Immature natural killer cell (primary cell): Measurements from ENCODE around the gene FHIT. TPM values are rescaled to one million over a fixed set of nuclear protein-coding genes. Genes with fewer than 3 reads are reported as not detected.
A peak's percentile ranks its signal among the peaks of the same experiment; 100 is the strongest.

Source experiments
- DNase-seq, 3 donors: peaks; one replicate each; pipeline ENCODE4 v3.0.0; 2022; ENCODE audit warnings: mixed read lengths in 1 of 3
- H3K27ac Mint-ChIP-seq, 6 donors: one replicate each; pipeline ENCODE4 v1.8.0; 2020; ENCODE audit warnings: mixed read lengths in 6 of 6, mild to moderate bottlenecking in 5 of 6, inconsistent platforms in 4 of 6, moderate library complexity in 3 of 6
- H3K27me3 Mint-ChIP-seq, 3 donors: one replicate each; pipeline ENCODE4 v1.8.0; 2020 to 2021; ENCODE audit warnings: low read depth in 3 of 3, mild to moderate bottlenecking in 3 of 3, mixed read lengths in 3 of 3, moderate library complexity in 3 of 3, inconsistent platforms in 1 of 3
- H3K36me3 Mint-ChIP-seq, 3 donors: one replicate each; pipeline ENCODE4 v1.8.0; 2020; ENCODE audit warnings: mixed read lengths in 3 of 3, inconsistent platforms in 2 of 3, mild to moderate bottlenecking in 2 of 3
- H3K4me1 Mint-ChIP-seq, 2 donors: one replicate each; pipeline ENCODE4 v1.8.0; 2020; ENCODE audit warnings: inconsistent platforms in 2 of 2, mild to moderate bottlenecking in 2 of 2, mixed read lengths in 2 of 2, moderate library complexity in 1 of 2
- H3K4me3 Mint-ChIP-seq, 5 donors: one replicate each; pipeline ENCODE4 v1.8.0; 2020; ENCODE audit warnings: mild to moderate bottlenecking in 5 of 5, mixed read lengths in 5 of 5, inconsistent platforms in 3 of 5, moderate library complexity in 3 of 5
- H3K9me3 Mint-ChIP-seq, 6 donors: one replicate each; pipeline ENCODE4 v1.8.0; 2020; ENCODE audit warnings: mild to moderate bottlenecking in 6 of 6, mixed read lengths in 6 of 6, inconsistent platforms in 4 of 6, moderate library complexity in 3 of 6
- polyA plus RNA-seq, 3 donors: library from polyadenylated mRNA; unstranded; fragments of 300-500 nt; fragmentation: Illumina TruSeq; gene quantifications; one replicate each; pipeline ENCODE4 v1.2.3, GENCODE V29; 2021

FHIT gene
- polyA plus RNA-seq, 3 donors from 2014 or later: 2.5 to 8.8 (median 3.9) TPM

DNA sequence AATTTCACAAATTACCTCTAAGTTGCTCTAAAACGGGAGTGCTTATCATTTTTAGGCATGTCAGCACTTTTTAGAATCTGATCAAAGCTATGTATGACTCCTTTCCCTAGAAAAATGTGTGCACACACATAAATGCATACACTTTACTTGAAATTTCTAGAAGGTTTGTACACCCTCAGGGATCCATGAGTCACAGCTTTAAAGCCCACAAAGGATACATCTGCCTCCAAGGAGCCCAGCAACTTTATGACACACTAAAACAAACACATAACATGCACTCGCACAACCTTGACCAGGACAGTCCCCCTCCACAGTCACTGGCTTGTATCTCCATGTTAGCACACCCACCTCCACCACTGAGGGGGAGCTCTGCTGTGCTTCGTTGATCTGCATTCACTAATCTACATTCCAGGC, 1479.5 kb downstream of the FHIT start:
- Mint-ChIP-seq H3K9me3 (no peaks in the 10 kb centered on the region), H3K27ac (peak overlapping the region in 2 of 6 donors; percentile 10), H3K36me3 (peaks cover 0 to 9% (median 7%) of the 10 kb centered on the region in 3 donors), H3K4me3 (peak overlapping the region in 3 of 5 donors; percentile 26 to 67 (median 53)), H3K4me1 (peaks cover 41 to 65% of the 10 kb centered on the region in 2 donors), H3K27me3 (peaks cover 8 to 15% (median 9%) of the 10 kb centered on the region in 3 donors)
- DNase-seq: no peak

DNA sequence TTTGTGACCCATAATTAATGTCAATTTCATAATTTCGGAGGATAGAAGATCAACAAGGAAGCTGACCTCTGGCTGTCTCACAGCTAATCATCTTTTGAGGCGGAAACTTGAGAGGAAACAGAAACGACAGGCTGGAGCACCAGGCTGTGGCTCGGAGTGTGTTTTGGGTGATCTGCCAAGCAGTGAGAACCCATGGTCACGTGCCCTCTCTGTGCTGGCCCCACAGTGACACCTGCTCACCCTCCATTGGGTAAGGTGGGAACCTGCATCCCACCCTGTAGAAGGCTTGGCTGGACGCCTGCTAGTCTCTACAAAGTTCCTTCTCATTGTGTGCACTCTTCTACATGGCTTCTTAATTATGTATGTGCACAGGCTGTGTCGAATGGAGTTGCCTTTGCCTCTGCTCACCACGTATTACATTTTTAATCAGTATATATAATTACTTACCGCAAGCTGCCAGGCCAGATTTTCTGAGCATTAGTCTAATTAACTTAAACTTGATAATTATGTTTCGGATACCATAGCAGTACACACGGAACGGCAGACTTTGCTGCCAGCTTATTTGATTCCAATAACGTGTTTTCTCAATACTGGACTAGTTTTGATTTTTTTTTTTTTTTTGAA, 1482.0 kb downstream of the FHIT start:
- Mint-ChIP-seq H3K4me1 (peaks cover 32 to 40% of the 10 kb centered on the region in 2 donors), H3K27ac (no peak overlapping the region), H3K36me3 (peaks cover 0 to 7% (median 6%) of the 10 kb centered on the region in 3 donors), H3K9me3 (no peaks in the 10 kb centered on the region), H3K27me3 (peaks cover 8 to 13% (median 11%) of the 10 kb centered on the region in 3 donors), H3K4me3 (no peak overlapping the region)
- DNase-seq: no peak

DNA sequence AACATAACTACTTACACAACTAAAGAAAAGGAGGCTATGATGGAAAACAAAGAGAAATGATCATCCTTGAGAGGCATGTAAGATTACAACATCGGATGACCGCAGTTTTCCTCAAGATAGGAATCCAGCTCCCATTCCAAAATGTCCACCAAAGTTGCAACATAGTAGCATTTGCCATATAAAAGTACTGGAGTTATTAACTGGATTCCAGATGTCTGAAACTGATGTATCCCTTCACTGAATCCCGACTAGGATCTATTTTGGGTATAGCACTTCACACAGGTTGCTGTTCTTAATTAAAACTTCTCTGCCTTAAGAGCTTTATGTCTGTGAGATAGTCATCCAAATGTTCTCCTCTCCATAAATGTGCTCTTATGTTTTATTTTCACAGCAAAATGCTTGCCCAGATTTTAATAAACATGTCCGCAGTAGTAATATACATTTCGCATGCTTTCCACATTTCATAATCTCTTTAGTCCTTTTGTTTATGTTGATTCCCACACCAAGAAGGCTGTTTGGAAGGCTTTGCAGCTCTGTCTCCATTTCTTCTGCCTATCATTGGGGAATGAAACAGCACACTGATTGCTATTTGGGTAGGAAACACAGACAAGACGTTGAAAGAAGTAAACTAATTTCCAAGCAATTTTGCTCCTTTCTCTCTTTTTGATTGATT, 1484.9 kb downstream of the FHIT start:
- DNase-seq: no peak
- Mint-ChIP-seq H3K27ac (no peak overlapping the region), H3K4me3 (no peak overlapping the region)

DNA sequence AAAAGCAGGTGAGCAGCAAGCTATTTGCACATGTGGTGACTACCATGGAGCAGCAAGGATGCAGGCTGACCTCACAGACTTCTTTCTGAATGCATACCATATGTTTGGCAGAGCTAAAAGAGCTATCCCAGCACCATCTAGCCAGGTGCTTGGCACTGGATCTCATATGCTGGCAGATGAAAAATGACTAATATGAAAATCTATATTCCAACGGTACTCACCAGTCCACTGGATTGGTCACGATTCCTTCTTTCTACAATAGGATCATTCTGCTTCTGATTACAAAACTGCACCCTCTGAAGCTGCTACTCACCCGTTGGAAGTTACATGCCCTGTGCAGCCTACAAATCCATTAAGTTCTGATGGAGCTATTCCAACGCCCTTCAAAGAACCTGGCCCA, 1487.1 kb downstream of the FHIT start:
- H3K4me3 Mint-ChIP-seq: no peak overlapping the region
- no peak for DNase-seq
- no peak overlapping the region for H3K27ac Mint-ChIP-seq
- peaks cover 3 to 6% (median 4%) of the 10 kb centered on the region in 3 donors for H3K27me3 Mint-ChIP-seq
- H3K9me3 Mint-ChIP-seq: no peaks in the 10 kb centered on the region
- H3K4me1 Mint-ChIP-seq: peaks cover 10 to 11% of the 10 kb centered on the region in 2 donors
- H3K36me3 Mint-ChIP-seq: peaks cover 0 to 3% (median 0%) of the 10 kb centered on the region in 3 donors

More for the DNA sequence above, 1484.9 kb downstream of the FHIT start:
- Mint-ChIP-seq H3K36me3 (peaks cover 0 to 7% (median 5%) of the 10 kb centered on the region in 3 donors), H3K9me3 (no peaks in the 10 kb centered on the region), H3K4me1 (peaks cover 9 to 13% of the 10 kb centered on the region in 2 donors), H3K27me3 (peaks cover 6 to 11% (median 7%) of the 10 kb centered on the region in 3 donors)

DNA sequence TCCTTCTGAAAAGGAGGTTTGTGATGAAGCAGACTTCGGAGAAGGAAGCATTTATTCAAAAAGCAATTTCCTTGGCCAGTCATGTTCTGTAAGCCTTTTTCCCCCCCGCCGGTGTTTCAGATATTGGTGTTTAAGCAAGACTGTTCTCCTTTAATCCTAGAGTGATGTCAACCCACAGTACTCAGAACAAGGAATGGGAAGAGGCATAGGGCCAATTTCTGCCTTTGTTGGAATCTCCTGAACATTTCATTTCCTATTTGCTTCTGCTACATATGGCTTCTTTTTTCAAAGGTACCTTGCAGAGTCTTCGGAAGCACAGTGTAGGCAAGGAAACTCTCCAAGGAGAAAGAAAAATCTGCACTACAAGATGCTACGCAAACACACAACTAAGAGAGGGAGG, 1488.3 kb downstream of the FHIT start:
- Mint-ChIP-seq H3K36me3 (no peaks in the 10 kb centered on the region), H3K4me3 (no peak overlapping the region), H3K27me3 (peaks cover 3 to 4% (median 3%) of the 10 kb centered on the region in 3 donors), H3K27ac (no peak overlapping the region), H3K4me1 (peaks cover 18 to 23% of the 10 kb centered on the region in 2 donors), H3K9me3 (no peaks in the 10 kb centered on the region)
- no peak for DNase-seq

DNA sequence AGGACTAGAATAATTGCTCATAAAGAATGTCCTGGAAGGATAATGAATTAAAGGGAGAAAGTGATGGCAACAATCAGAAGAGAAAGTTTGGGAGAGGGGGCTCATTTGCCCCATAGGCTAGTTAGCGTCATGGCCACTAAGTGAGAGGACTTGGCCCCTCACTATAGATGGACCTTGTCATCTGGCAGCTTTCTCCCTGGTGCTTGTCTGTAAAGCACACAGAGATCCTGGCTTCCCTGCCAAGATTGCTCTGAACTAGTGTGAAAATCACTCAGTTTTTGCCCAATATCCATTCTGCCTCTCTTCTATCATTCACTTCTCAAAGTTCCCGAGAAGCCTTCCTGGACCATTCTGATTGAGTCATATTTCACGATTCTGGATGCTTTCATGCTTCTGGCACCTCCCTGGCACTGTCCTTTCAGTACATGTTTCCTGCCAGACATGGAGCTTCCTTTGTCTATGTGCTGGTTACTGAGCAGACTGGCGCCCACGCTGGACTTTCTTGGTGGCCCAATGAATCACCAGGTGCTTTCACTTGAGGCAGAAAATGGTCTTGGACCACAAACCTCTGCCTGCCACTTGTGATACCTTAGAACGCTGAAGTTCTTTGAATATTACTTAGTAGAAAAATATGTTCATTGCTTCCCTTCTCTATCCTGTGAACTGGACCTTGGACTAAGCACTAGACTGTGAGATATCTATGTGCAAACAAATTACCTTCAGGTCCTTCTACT, 1491.8 kb downstream of the FHIT start:
- peak overlapping the region in 2 of 5 donors; percentile 4 to 23 for H3K4me3 Mint-ChIP-seq
- H3K4me1 Mint-ChIP-seq: peaks cover 18 to 24% of the 10 kb centered on the region in 2 donors
- no peaks in the 10 kb centered on the region for H3K9me3 Mint-ChIP-seq
- no peaks in the 10 kb centered on the region for H3K36me3 Mint-ChIP-seq
- DNase-seq: peak; percentile 14 to 29 (median 26)
- peak overlapping the region in 3 of 6 donors; percentile 34 to 70 (median 43) for H3K27ac Mint-ChIP-seq
- peaks cover 0 to 2% (median 0%) of the 10 kb centered on the region in 3 donors for H3K27me3 Mint-ChIP-seq

DNA sequence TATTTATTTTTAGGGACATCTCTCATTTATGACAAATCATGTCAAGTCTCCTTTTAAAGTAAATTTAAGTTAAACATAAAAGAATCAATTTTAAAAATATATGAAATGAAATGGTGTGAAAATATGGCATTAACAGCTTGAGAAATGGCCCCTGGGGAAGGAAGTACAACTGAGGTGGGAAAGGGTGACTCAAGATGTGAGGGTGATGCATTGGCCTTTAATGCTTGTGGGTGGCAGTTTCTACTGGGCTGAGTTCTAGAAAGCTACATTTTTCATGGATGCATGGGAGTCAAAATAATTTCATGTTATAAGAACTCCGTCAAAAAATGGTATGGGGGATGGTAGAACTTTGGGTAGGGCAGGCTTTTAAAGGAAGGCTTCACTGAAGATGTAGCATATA, 1492.6 kb downstream of the FHIT start:
- Mint-ChIP-seq H3K27ac (peak overlapping the region in 2 of 6 donors; percentile 34 to 70), H3K27me3 (peaks cover 0 to 2% (median 0%) of the 10 kb centered on the region in 3 donors), H3K9me3 (no peaks in the 10 kb centered on the region), H3K4me1 (peaks cover 20 to 32% of the 10 kb centered on the region in 2 donors), H3K36me3 (no peaks in the 10 kb centered on the region), H3K4me3 (peak overlapping the region in 4 of 5 donors; percentile 0 to 37 (median 30))
- DNase-seq: no peak

DNA sequence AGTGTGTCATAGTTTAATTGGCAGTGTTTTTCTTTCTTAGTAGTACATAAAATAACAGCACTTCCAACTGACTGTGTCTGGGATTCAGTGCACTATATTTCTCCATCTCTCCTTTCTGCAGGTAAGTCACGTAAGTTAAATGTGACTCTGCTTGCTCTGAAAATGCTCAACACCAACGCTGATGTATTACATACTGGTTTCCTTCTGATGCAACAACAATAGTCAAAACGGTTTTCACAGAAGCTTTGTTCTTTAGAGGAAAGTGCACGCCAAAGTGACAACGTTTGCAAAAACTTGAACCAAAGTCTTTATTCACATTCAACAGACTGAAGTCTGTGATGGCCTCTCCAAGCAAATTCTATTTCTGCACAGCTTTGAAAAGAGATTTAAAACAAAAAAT, 1494.3 kb downstream of the FHIT start:
- Mint-ChIP-seq H3K27me3 (peaks cover 0 to 2% (median 0%) of the 10 kb centered on the region in 3 donors), H3K27ac (no peak overlapping the region), H3K36me3 (no peaks in the 10 kb centered on the region), H3K9me3 (no peaks in the 10 kb centered on the region), H3K4me3 (no peak overlapping the region), H3K4me1 (peaks cover 26 to 47% of the 10 kb centered on the region in 2 donors)
- no peak for DNase-seq

DNA sequence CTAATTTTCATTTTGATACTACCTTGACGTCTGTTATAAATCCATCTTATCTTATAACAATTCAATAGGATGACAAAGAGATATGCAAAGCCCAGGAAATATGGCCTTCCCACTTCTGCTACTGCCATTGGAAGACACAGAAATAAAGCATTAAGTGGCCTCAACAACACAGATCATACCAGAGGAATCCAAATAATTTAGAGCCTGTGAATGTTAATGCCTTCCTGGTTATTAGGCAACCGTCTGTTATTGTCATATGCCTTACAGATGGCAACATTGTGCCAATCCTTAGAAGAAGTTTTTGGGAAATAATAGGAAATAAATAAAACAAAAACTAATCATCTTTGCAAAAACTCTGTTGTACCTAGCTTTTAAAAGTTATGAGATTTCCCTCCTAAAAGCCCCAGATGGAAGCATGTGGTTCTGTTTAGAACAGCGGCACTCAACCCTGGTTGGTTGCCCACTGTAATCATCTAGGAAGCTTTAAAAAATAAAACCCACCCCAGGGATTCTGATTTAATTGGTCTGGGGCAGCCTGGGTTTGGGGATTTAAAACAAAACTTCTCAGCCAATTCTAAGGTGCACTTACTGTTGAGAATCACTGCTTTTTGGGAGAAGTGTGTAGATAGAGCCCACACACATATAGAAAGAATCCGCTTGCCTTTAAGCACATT, 1496.7 kb downstream of the FHIT start:
- no peaks in the 10 kb centered on the region for H3K9me3 Mint-ChIP-seq
- no peak overlapping the region for H3K4me3 Mint-ChIP-seq
- peaks cover 0 to 1% (median 0%) of the 10 kb centered on the region in 3 donors for H3K27me3 Mint-ChIP-seq
- H3K4me1 Mint-ChIP-seq: peaks cover 21 to 40% of the 10 kb centered on the region in 2 donors
- H3K36me3 Mint-ChIP-seq: no peaks in the 10 kb centered on the region
- H3K27ac Mint-ChIP-seq: no peak overlapping the region
- DNase-seq: no peak

DNA sequence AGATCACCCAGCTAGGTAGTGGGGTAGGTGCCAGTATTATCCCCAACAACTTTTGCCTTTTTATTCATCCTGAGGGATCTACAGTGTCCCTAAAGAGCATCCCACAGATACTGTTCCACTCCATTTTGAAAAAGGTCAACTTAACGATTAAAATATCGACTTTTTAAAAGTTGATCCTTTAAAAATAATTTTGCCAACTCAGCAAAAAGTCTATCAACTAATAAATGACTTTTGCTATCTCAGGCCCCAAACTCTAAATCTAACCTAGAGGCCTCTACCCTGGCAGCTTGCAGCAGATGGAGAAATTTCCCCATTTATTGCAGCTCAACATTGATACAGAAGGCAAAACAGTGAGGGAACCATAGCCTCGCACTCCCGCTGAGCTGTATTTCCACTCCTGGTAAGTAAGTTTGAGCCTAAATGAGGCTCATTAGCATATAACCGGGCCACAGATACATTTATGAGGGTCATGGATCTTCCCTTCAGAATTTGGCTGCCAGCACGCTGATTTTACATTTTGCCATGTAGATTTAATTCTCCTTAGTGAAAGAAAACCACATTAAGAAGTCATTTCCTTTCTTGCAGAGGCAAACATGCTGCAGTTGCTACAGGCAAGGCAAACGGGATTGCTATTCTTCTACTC, 1497.3 kb downstream of the FHIT start:
- Mint-ChIP-seq H3K36me3 (no peaks in the 10 kb centered on the region), H3K27ac (no peak overlapping the region), H3K4me3 (no peak overlapping the region), H3K9me3 (no peaks in the 10 kb centered on the region), H3K27me3 (peaks cover 0 to 1% (median 0%) of the 10 kb centered on the region in 3 donors), H3K4me1 (peaks cover 14 to 33% of the 10 kb centered on the region in 2 donors)
- DNase-seq: no peak

DNA sequence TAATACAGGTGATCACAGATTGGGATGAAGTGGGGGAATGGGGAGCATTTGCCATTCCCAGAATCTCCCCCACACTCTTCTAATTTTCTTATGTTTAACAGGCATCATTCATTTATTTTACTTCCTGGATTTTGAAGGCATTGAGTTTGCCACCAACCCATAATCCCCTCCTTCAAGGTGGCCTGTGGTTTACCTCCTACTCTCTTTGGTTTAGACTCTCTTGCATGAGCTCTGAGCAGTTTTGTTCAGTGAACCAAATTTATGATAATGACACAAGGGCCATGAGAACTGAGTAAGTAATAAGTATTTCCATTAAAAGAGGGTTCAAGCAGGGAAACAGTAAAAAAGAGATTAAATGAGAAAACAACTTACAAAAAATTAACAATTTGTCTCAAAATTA, 1498.3 kb downstream of the FHIT start:
- Mint-ChIP-seq H3K27me3 (peaks cover 0 to 2% (median 2%) of the 10 kb centered on the region in 3 donors), H3K9me3 (no peaks in the 10 kb centered on the region), H3K4me3 (no peak overlapping the region), H3K4me1 (peaks cover 8 to 23% of the 10 kb centered on the region in 2 donors), H3K36me3 (no peaks in the 10 kb centered on the region), H3K27ac (no peak overlapping the region)
- DNase-seq: no peak

DNA sequence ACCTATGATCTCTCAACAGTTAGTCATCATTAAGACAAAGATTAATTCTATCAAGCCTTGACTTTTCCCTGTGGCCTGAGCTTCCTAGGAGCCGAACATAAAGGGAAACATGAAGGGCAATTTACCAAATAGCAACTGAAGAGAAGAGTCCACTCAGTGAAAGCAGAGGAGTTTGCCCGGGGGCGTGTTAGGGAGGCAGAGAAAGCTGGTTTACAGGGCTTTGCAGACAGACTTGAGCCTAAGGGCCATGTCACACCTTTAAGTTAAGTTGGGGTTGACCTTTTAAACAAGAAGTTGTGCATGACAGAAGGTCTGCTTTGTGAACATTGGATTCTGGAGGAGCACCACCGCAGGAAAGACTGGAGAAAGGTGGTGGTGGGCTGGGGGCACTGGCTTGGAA, 1499.6 kb downstream of the FHIT start:
- peaks cover 8 to 23% of the 10 kb centered on the region in 2 donors for H3K4me1 Mint-ChIP-seq
- H3K27me3 Mint-ChIP-seq: peaks cover 0 to 2% (median 2%) of the 10 kb centered on the region in 3 donors
- no peaks in the 10 kb centered on the region for H3K36me3 Mint-ChIP-seq
- H3K4me3 Mint-ChIP-seq: no peak overlapping the region
- peak overlapping the region in 1 of 6 donors; percentile 51 for H3K27ac Mint-ChIP-seq
- DNase-seq: no peak
- H3K9me3 Mint-ChIP-seq: no peaks in the 10 kb centered on the region

DNA sequence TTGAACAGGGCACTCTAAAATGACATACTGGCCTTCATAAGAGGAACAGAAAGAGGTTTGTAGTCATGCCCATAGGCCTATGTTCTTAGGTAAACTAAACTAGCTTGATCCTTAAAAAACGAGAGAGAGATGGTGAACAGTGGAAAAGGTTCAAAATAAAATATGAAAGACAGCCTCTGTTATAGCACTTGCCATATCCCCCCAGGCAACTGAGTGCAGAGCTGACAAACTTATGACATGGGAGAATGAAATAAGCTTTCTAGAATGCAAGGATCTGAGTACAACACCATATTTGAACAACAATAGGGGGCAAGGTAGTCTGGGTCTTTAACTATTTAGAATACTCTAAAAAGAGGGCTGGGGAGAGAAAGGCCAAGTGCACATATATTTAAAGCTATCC, 1500.9 kb downstream of the FHIT start:
- H3K36me3 Mint-ChIP-seq: peaks cover 0 to 5% (median 0%) of the 10 kb centered on the region in 3 donors
- no peak for DNase-seq
- H3K9me3 Mint-ChIP-seq: no peaks in the 10 kb centered on the region

More for the DNA sequence above, 1500.9 kb downstream of the FHIT start:
- H3K27me3 Mint-ChIP-seq: peaks cover 0 to 2% (median 2%) of the 10 kb centered on the region in 3 donors
- peaks cover 8 to 23% of the 10 kb centered on the region in 2 donors for H3K4me1 Mint-ChIP-seq
- no peak overlapping the region for H3K4me3 Mint-ChIP-seq
- no peak overlapping the region for H3K27ac Mint-ChIP-seq
